HCT116 (cell line): ENCODE measurements around the gene ST7L. TPM values are rescaled to one million over a fixed set of nuclear protein-coding genes. Genes with fewer than 3 reads are reported as not detected.

ENCODE experiments used
- ATAC-seq: fragments of 200-7000 bp; cut with Tn5 transposase; 2 replicates; pipeline ENCODE4 v1.9.1; 2020; ENCODE audit warnings: mild to moderate bottlenecking, moderate library complexity
- BruUV-seq: library from RNA; stranded (reverse); fragments of 400-500 nt; replicated peaks from 2 replicates; lab custom pipeline; 2021; lab: Mats Ljungman, UMichigan
- CTCF ChIA-PET: fragments of 300-600 bp; sonication (Branson Sonifier 250); formaldehyde crosslinking; loops from one replicate; lab custom pipeline; 2021; ENCODE audit warnings: antibody characterized with exemption; lab: Charles Lee
- POLR2A ChIA-PET: fragments of 300-600, 350-600 bp; sonication (Branson Sonifier 250); formaldehyde crosslinking; loops from one replicate; lab custom pipeline; 2021; ENCODE audit warnings: antibody characterized with exemption; lab: Charles Lee
- RAD21 ChIA-PET, 2 experiments: fragments of 300-600 bp; sonication (Branson Sonifier 250); formaldehyde crosslinking; loops; one replicate each; lab custom pipeline; 2023; ENCODE audit warnings: low total read pairs in 2 of 2; ENCODE audit not compliant: uncharacterized antibody in 2 of 2, unreplicated experiment in 2 of 2, low non-redundant PET in 1 of 2; lab: Charles Lee
- DNase-seq: peaks from one replicate; pipeline ENCODE4 v3.0.0-alpha.2; 2010; ENCODE audit warnings: low read depth, low spot score
- H2AFZ ChIP-seq: fragments of 200-600 bp; shearing (Covaris generic), sonication (generic); 2 replicates; pipeline ENCODE4 v1.6.1; 2017; ENCODE audit warnings: low read depth, mixed run types, mixed read lengths, antibody characterized with exemption, low read length; ENCODE audit not compliant: poor library complexity, severe bottlenecking
- H3K27ac ChIP-seq: 2 replicates; pipeline ENCODE4 v1.5.1; 2012; ENCODE audit warnings: low read depth, low read length
- H3K27me3 ChIP-seq: fragments of 200-600 bp; sonication (generic); 2 replicates; pipeline ENCODE4 v1.6.1; 2016; ENCODE audit warnings: mixed run types, low read length, mixed read lengths; ENCODE audit not compliant: insufficient read depth
- H3K36me3 ChIP-seq, 2 experiments: fragments of 200-500 bp in 1 of 2; fragments of 200-600 bp in 1 of 2; sonication (Bioruptor generic) in 1 of 2; sonication (generic) in 1 of 2; 2 replicates each; pipeline versions ENCODE4 v1.5.1 to v1.6.1; 2014 to 2016; ENCODE audit warnings: low read length in 2 of 2, inconsistent platforms in 1 of 2, mixed read lengths in 1 of 2, mixed run types in 1 of 2; ENCODE audit not compliant: insufficient read depth in 2 of 2, control insufficient read depth in 1 of 2
- H3K4me1 ChIP-seq, 2 experiments: fragments of 200-600 bp in 1 of 2; sonication (generic) in 1 of 2; 2 replicates each; pipeline versions ENCODE4 v1.5.1 to v1.6.1; 2012 to 2017; ENCODE audit warnings: low read length in 2 of 2, inconsistent platforms in 1 of 2, mild to moderate bottlenecking in 1 of 2, mixed read lengths in 1 of 2, mixed run types in 1 of 2, moderate library complexity in 1 of 2; ENCODE audit not compliant: insufficient read depth in 2 of 2, control insufficient read depth in 1 of 2
- H3K4me2 ChIP-seq: fragments of 200-600 bp; sonication (generic); 2 replicates; pipeline ENCODE4 v1.6.1; 2017; ENCODE audit warnings: mixed run types, low read length, mixed read lengths
- H3K4me3 ChIP-seq, 2 experiments: fragments of 200-600 bp in 1 of 2; sonication (generic) in 1 of 2; replicated peaks in 1 of 2; 2 replicates each; pipeline ENCODE4 v1.5.1; 2011 to 2016; ENCODE audit warnings: low read length in 2 of 2, control low read depth in 1 of 2, low read depth in 1 of 2, mild to moderate bottlenecking in 1 of 2, mixed read lengths in 1 of 2, mixed run types in 1 of 2
- H3K79me2 ChIP-seq: fragments of 200-600 bp; sonication (generic); 2 replicates; pipeline ENCODE4 v1.6.1; 2017; ENCODE audit warnings: mild to moderate bottlenecking, mixed run types, low read length, moderate library complexity, mixed read lengths; ENCODE audit not compliant: insufficient read depth
- H3K9ac ChIP-seq: fragments of 200-600 bp; sonication (generic); 2 replicates; pipeline ENCODE4 v1.6.1; 2016; ENCODE audit warnings: low read length, mixed read lengths
- H3K9me2 ChIP-seq: fragments of 200-600 bp; sonication (generic), shearing (Covaris generic); 2 replicates; pipeline ENCODE4 v1.6.1; 2017; ENCODE audit warnings: mixed run types, mild to moderate bottlenecking, moderate library complexity; ENCODE audit not compliant: insufficient read depth
- H3K9me3 ChIP-seq, 2 experiments: fragments of 200-500 bp in 1 of 2; fragments of 200-600 bp in 1 of 2; sonication (Bioruptor generic) in 1 of 2; sonication (generic) in 1 of 2; 2 replicates each; pipeline ENCODE4 v1.6.1; 2014 to 2017; ENCODE audit warnings: low read length in 2 of 2, mixed read lengths in 2 of 2, inconsistent platforms in 1 of 2, low read depth in 1 of 2, mild to moderate bottlenecking in 1 of 2, mixed run types in 1 of 2, moderate library complexity in 1 of 2; ENCODE audit not compliant: control insufficient read depth in 1 of 2, insufficient read depth in 1 of 2
- H4K20me1 ChIP-seq: fragments of 200-600 bp; sonication (generic), shearing (Covaris generic); 2 replicates; pipeline ENCODE4 v1.6.1; 2017; ENCODE audit warnings: mixed run types, mild to moderate bottlenecking, moderate library complexity; ENCODE audit not compliant: insufficient read depth
- CBX3 ChIP-seq: IDR thresholded peaks from 2 replicates; pipeline ENCODE4 v1.6.1; 2012; ENCODE audit warnings: low read depth
- CTCF ChIP-seq, 3 experiments: fragments of 200-600 bp in 1 of 3; sonication (generic) in 1 of 3; IDR thresholded peaks in 2 of 3; conservative IDR thresholded peaks in 1 of 3; 2 replicates each; pipeline ENCODE4 v1.5.1; 2012 to 2017; ENCODE audit warnings: low read depth in 2 of 3, low read length in 2 of 3, antibody characterized with exemption in 1 of 3, borderline replicate concordance in 1 of 3, control low read depth in 1 of 3, mild to moderate bottlenecking in 1 of 3, mixed read lengths in 1 of 3, mixed run types in 1 of 3, moderate library complexity in 1 of 3; ENCODE audit not compliant: insufficient read depth in 1 of 3
- EZH2 ChIP-seq: fragments of 200-600 bp; sonication (generic); IDR thresholded peaks from 2 replicates; pipeline ENCODE4 v1.6.1; 2017; ENCODE audit warnings: antibody characterized with exemption, mixed run types
- FOSL1 ChIP-seq: IDR thresholded peaks from 2 replicates; pipeline ENCODE4 v1.6.1; 2012; ENCODE audit warnings: low read depth
- JUND ChIP-seq: IDR thresholded peaks from 2 replicates; pipeline ENCODE4 v1.6.1; 2012
- SIN3A ChIP-seq: IDR thresholded peaks from 2 replicates; pipeline ENCODE4 v1.6.1; 2012; ENCODE audit warnings: low read depth
- SRF ChIP-seq: IDR thresholded peaks from 2 replicates; pipeline ENCODE4 v1.6.1; 2012; ENCODE audit warnings: low read depth
- YY1 ChIP-seq: IDR thresholded peaks from 2 replicates; pipeline ENCODE4 v1.6.1; 2011; ENCODE audit warnings: low read length, low read depth, moderate library complexity, mild to moderate bottlenecking; ENCODE audit not compliant: insufficient replicate concordance; ENCODE audit errors: extremely low read depth
- ZNF274 ChIP-seq: fragments of 200-500 bp; sonication (Bioruptor generic); IDR thresholded peaks from 2 replicates; pipeline ENCODE4 v1.6.1; 2014; ENCODE audit warnings: mild to moderate bottlenecking, low read depth, low read length, inconsistent platforms
- intact Hi-C: fragments of 100-400 bp; cut with micrococcal nuclease; formaldehyde crosslinking; loops from 2 replicates; pipeline ENCODE4 v1.10.0; 2022
- total RNA-seq: library from RNA; stranded (reverse); gene quantifications from one replicate; pipeline ENCODE4 v1.2.1, GENCODE V29; 2021; ENCODE audit not compliant: unreplicated experiment
- TF ChIP-seq, protein P1 (sequence below): IDR thresholded peaks from 2 replicates; pipeline ENCODE4 v1.6.1; 2012

The ST7L gene
- total RNA-seq, 1 experiment from 2014 or later = 19.9 TPM

GRCh38 chr1:112564081-112564480, 54.9 kb downstream of the ST7L start:
- Histone ChIP-seq H3K27ac (no peak overlapping the region), H3K79me2 (no peaks in the 10 kb centered on the region), H3K9me3 (no peaks in the 10 kb centered on the region), H2AFZ (no peak overlapping the region), H3K4me3 (no peak overlapping the region), H3K9ac (no peak overlapping the region), H3K4me1 (no peaks in the 10 kb centered on the region), H3K4me2 (no peak overlapping the region), H3K27me3 (no peaks in the 10 kb centered on the region), H4K20me1 (no peaks in the 10 kb centered on the region), H3K36me3 (peaks cover 0 to 2% of the 10 kb centered on the region in 2 experiments; a peak in 1 of 4 replicates), H3K9me2 (no peaks in the 10 kb centered on the region)
- ATAC-seq (no peak), DNase-seq (no peak)
- ChIA-PET RAD21 (no interaction called here), POLR2A (no interaction called here), CTCF (no interaction called here)
- TF ChIP-seq, protein P1, sequence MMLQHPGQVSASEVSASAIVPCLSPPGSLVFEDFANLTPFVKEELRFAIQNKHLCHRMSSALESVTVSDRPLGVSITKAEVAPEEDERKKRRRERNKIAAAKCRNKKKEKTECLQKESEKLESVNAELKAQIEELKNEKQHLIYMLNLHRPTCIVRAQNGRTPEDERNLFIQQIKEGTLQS = no peak
- TF ChIP-seq YY1 = no peak
- no peak for TF ChIP-seq CBX3
- no peak for TF ChIP-seq SRF
- no peak for TF ChIP-seq ZNF274
- TF ChIP-seq FOSL1 = no peak
- TF ChIP-seq CTCF (IDR thresholded peaks at IDR 0.05 in 2 of 3, conservative IDR thresholded peaks at IDR 0.05 in 1 of 3; ENCODE audit: borderline replicate concordance in 1 of 3, insufficient read depth in 1 of 3, low read depth in 2 of 3, low read length in 2 of 3) = no peak
- TF ChIP-seq SIN3A = no peak
- TF ChIP-seq JUND = no peak
- no peak for TF ChIP-seq EZH2
- intact Hi-C loops = no loop called here
- no TSS peak for BruUV-seq
